Endometrial microvascular endothelial cells (primary cell): ENCODE results near the gene SORCS2. TPM values are rescaled to one million over a fixed set of nuclear protein-coding genes. Genes with fewer than 3 reads are reported as not detected.

Experiments
- in situ Hi-C: cut with HindIII; loops from 2 replicates; pipeline ENCODE4 v1.10.0; 2017; ENCODE audit warnings: low sequenced_read_pairs, low pct_unique_long_range_greater_than_20kb; ENCODE audit errors: inconsistent ontology term
- total RNA-seq: library from RNA; depleted of rRNA; stranded (reverse); fragments of >200 nt; gene quantifications from one replicate; pipeline ENCODE4 v1.2.3, GENCODE V29; 2015; ENCODE audit errors: inconsistent ontology term

The SORCS2 gene
- total RNA-seq, 1 donor from 2014 or later = not detected

DNA sequence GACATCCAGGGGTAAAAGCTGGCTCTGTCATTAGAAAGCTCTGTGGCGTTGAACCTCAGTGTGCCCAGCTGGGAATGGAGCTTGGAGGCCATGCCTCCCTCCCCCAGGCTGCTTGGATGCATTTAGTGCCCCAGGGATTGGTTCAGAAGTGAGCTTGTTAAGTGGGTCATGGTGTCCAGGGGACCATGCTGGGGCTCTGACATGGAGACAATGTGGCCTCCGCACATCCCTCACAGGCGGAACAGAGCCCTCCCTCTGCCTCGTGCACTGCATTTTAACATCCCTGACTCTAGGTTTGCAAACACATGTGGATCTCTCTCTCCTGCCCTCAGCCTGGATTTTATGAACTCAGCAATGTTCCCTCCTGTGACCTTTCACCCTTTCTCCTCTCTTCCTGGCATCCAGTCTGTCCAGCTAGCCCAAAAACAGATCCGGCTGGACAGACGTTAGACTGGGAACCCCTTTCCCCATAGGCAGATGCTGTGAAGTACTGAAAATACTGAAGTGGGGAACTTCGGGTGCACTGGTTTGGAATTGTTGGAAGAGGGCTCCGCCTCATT, 81.5 kb downstream of the SORCS2 start:
- in situ Hi-C loops = no loop called here

DNA sequence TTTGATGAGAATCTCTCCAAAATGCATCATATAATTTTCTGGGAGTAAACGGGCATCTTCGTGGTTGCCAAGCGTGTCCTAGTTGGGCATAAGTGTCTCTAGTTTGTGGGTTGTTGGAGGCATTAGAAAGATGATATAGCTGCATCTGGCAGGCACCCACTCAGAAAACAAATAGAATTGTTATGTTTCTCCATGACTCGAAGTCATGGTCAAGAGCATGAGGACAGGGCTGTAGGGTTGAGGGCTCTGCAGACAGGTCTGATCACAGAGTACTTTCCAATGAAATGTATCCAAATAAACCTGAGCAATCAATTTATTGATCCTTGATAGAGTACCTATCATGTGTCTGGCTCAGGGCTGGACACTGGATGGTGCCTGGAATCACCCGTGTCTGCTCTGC, 82.7 kb downstream of the SORCS2 start:
- in situ Hi-C loops = no loop called here

DNA sequence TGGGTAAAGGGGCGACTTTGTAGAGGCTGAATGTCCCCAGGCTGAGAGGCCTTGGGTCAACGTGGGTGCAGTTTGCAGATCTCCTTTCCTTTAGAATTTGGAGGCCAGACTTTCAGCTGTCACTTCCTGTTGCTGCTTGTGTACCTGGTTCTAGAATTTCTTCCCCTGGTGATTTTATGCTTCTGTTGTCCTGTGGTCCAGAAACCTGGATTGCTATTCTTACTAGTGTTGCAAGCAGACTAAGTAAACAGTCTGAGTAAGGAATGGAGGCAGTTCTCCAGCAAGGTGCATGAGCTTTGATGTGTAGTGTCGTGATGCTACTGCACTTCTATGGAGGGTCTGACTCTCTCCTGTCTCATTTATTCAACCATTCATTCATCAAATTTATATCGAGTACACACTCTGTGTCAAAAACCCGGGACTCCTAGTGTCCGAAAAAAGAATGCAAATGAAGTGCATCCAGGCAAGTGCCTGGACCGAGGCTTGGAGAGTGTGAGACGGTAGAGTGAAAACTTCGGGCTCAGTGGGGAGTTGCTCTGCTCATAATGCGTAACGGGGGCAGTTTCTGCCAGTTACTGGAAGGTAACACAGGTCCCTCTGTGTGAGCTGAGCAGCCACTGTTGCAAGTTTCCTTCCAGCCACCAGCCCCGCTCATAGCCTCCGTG, 83.3 kb downstream of the SORCS2 start:
- in situ Hi-C loops = no loop called here

DNA sequence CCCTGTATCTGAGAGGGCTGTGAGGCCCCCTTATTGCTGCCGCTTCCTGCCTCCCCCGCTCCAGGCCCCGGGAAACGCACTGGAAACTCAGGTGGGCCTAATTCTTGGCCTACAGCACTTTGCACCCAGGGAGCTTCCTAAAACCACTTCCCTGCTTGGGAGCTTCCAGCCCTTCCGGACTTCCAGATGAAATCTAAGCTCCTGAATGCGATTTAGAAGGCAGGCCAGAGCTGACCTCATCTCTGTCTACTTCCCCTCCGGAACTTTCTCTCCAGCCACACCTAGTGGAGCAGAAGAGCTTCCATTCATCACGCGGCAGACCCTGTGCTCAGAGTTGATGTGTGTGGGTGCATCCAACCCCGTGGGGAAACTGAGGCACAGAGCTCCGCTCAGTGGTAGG, 84.2 kb downstream of the SORCS2 start:
- in situ Hi-C loops = no loop called here

- in situ Hi-C loops = no loop called here
Observed at GRCh38 chr4:7278071-7278765, 85.9 kb downstream of the SORCS2 start.

DNA sequence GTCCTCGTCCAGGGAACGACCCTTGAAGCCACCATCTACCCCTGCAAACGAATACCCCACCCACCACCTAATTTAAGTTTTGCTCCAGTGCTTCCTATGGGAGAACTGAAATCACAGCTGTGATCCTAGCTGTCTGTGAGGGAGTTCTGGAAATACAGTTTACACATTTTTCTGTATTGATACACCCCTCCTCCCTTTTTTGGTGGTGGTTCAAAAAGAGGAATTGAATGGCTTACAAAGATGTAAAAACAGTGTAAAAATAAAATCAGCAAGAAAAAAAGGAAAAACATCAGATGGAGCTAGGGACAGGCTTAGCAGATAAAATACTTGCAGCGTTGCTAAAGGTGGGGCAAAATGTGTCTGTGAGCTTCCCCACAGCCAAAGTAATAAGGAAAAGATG, 86.6 kb downstream of the SORCS2 start:
- in situ Hi-C loops = no loop called here

DNA sequence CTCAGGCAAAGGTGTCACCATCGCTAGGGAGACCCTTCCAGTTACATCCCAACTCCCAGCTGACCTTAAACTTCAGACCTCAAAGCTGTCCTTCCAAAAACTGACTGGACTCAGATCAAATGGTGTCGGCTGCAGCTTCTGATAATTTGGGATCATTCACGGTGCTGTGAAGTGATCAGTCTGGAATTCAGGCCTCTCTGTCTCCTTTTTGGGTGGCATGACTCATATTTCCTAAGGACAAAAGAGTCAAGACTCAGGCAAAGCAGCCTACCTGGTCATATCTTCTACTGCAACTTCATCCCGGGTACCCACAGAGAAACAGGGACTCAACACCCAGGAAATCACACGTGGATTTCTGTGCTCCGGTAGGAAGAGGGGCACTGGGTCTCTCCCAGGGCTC, 87.6 kb downstream of the SORCS2 start:
- in situ Hi-C loops = no loop called here

GRCh38 chr4:7280926-7281690, 88.8 kb downstream of the SORCS2 start:
- in situ Hi-C loops = no loop called here

GRCh38 chr4:7281691-7282665, 89.6 kb downstream of the SORCS2 start:
- in situ Hi-C loops = no loop called here

DNA sequence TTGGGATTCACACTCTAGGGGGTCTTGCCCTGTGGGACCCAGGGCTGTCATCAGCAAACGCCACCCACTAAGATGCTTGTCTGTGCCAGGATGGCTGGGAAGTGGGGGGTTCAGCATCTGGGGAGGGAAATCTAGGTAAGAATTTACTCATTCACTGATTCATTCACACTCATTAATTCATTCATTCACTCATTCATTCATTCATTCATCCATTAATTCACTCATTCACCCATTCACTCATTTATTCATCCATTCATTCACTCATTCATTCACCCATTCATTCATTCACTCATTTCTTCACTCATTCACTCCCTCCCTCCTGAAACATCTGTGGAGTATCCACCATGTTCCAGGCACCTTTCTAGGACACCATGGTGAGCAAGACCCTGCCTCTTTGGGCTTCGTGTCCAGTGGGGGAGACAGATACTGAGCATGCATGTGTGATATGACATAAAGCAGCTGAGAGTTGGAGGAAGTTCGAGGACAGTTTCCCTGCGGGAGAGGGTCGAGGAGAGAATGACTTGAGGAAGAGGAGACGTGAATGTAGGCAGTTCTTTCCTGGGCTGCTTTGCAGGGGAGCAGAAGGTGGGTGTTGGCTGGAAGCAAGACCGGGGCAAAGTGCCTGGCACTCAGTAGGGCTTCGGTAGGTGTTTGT, 90.6 kb downstream of the SORCS2 start:
- in situ Hi-C loops = no loop called here

DNA sequence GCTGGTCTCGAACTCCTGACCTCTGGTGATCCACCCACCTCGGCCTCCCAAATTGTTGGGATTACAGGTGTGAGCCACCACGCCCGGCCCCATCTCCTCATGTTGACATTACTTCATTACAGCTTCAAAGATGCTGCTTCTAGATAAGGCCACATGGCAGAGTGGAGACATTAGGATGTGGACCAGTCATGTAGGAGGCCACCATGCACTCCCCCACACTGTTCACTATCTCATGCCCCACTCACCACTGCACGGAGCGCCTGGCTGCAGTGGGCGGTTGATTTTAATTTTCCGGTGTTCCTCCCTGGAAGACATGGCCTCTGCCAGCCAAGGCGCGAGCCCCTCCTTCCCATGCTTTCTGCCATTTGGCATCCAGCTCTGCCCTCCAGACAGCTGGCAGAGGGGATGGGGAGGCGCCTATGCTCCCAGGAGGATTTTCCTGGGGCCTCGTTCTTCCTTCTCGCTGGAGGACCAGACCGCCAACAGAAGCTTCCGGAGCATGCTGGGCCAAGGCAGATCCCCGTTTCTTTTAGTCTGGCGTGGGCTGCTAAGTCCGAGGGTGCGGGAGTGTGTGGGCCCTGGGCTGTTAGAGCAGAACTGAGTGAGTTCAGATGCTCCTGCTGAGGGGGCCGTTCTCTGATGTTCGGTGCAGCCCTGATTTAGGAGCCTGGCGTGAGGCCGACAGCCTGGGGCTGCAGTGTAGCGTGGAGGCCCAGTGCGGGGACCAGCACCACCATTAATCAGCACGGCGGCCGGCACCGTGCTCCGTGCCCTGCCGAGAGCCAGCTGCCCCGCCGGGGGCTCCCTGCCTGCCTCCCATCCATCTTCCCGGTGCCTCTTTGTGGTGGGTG, 93.1 kb downstream of the SORCS2 start:
- in situ Hi-C loops = no loop called here

GRCh38 chr4:7286170-7286569, 93.8 kb downstream of the SORCS2 start:
- in situ Hi-C loops = no loop called here

DNA sequence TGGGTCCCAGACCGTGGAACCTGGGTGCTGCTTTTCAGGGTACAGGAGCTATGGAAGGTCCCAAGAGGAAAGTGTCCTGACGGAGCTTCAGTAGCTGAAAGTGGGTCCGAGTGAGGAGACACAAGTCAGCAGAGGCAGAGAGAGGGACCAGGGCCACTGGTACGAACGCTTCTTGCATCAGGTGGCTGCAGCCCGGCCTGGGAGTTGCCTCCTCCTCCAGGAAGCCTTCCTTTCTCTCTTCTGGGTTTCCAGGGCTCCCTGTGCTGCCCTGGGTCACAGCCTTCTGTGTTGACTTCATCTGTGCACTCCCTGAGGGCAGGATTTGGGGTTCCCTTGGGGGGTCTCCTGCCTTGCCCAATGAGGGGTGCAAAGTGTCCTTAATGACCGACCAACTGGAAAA, 94.5 kb downstream of the SORCS2 start:
- in situ Hi-C loops = no loop called here

DNA sequence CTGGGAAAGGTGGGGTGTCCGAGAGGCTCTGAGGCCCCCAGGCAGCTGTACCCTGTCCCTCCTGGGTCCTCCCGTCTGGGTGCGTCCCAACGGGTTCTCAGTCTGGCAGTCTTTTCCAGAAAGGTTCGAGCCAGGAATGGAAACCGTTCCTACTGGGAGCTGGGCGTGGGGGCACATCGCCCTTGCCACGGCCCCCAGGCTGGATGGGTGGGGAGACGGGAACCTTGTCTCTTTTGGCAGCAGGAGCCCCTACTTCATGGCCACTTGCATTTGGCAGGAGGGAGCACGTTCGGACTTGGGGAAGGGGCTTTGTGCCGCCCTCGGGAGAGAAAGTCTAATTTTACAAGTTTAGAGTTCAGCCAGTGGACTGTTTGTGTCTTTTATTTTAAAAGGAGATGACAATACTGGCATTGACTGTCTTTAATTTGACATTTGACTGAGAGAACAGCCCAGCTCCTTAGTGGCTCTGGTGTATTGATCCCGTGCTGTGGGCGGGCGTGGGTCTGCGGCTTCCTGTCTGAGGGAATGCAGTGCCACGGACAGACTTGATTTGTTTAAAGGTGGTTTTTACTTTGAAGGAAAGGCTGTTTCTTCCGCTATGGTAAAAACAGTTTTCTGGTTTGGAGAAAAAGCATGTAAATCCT, 95.1 kb downstream of the SORCS2 start:
- in situ Hi-C loops = no loop called here

DNA sequence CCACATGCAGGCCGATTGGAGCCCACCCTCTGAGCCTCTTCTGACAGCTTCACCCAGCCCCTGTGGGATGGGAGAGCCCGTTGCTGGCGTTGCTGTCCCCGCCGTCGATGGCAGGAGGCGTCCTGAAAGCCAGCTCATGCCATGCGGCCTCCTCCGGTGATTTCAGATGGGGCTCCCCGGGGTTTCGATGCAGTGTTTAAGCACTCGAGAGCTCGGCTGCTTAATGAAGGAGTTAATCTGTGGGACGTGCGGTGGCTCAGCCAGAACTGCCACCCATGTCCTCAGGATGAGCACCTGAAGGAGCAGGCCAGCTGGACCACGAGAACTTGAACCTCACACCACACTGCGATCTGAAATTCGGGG, 95.6 kb downstream of the SORCS2 start:
- in situ Hi-C loops = no loop called here

- in situ Hi-C loops = no loop called here
Observed at GRCh38 chr4:7288751-7289523, 96.6 kb downstream of the SORCS2 start.
